ENCODE measurements around the gene SUGCT. TPM values are rescaled to one million over a fixed set of nuclear protein-coding genes. Genes with fewer than 3 reads are reported as not detected.

The SUGCT gene
- total and polyA plus RNA-seq, 10 donors: 1.4 to 13.6 (median 2.5) TPM

DNA sequence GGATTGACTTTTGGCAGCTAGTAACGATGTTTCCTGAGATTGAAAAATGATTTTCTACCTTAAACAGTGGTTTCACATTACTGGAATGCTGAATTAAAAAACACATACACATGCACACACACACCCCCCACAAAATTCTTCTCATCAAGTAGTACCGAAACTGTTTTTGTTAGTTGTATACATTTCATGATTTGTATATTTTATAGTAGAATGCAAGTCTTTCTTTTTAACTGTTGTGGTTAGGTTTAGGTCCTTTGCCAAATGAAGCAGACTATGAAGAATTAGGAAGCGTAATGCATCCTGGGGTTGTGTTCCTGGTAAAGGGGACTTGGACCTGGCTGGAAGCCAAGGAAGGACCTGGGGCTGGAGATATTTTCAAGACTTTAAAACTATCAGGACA is 505.8 kb downstream of the SUGCT start:
- DNase-seq: no peak
- TF ChIP-seq POLR2AphosphoS5 (IDR thresholded peaks at IDR 0.05) (no peak), POLR2A (IDR thresholded peaks at IDR 0.05) (no peak)
- TF ChIP-seq, protein P1, sequence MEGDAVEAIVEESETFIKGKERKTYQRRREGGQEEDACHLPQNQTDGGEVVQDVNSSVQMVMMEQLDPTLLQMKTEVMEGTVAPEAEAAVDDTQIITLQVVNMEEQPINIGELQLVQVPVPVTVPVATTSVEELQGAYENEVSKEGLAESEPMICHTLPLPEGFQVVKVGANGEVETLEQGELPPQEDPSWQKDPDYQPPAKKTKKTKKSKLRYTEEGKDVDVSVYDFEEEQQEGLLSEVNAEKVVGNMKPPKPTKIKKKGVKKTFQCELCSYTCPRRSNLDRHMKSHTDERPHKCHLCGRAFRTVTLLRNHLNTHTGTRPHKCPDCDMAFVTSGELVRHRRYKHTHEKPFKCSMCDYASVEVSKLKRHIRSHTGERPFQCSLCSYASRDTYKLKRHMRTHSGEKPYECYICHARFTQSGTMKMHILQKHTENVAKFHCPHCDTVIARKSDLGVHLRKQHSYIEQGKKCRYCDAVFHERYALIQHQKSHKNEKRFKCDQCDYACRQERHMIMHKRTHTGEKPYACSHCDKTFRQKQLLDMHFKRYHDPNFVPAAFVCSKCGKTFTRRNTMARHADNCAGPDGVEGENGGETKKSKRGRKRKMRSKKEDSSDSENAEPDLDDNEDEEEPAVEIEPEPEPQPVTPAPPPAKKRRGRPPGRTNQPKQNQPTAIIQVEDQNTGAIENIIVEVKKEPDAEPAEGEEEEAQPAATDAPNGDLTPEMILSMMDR (IDR thresholded peaks at IDR 0.05 in 8 of 11, conservative IDR thresholded peaks at IDR 0.05 in 3 of 11): no peak
- Histone ChIP-seq H3K27ac (no peak overlapping the region), H3K27me3 (replicated peaks in 1 of 7) (no peaks in the 10 kb centered on the region), H3K4me1 (no peaks in the 10 kb centered on the region), H3K36me3 (no peaks in the 10 kb centered on the region), H3K9me3 (no peaks in the 10 kb centered on the region), H3K4me3 (no peak overlapping the region)
- 47 to 64% (median 59%) methylated on average over 3 of the region's 3 CpGs for WGBS, 5 donors
- intact Hi-C loops (cut with DNase I; ENCODE audit: low total_unique reads): no loop called here

DNA sequence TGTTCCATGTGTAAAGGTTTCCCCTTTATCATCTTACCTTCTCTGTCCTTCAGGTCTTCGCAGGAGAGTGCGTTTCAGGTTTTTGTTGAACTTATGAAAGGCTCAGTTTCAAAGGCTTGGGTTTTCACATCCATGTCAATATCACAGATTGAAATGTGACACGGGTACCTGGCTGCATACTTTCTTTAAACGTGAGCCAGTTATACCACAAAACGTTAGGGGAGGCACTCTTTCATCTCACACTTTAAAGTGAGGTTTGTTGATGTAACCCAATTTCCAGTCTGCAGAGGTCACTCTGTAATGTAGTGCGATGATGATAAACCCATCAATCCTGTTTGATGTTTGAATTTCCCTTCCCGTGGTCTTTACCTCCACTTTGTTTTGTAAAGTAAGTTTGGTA is 506.9 kb downstream of the SUGCT start:
- Histone ChIP-seq H3K9me3 (no peaks in the 10 kb centered on the region), H3K4me1 (no peaks in the 10 kb centered on the region), H3K36me3 (no peaks in the 10 kb centered on the region), H3K4me3 (no peak overlapping the region), H3K27ac (no peak overlapping the region), H3K27me3 (replicated peaks in 1 of 7) (no peaks in the 10 kb centered on the region)
- no peak for DNase-seq
- 73 to 82% (median 76%) methylated on average over 7 of the region's 7 CpGs for WGBS, 5 donors
- intact Hi-C loops (cut with DNase I; ENCODE audit: low total_unique reads): no loop called here
- no peak for TF ChIP-seq POLR2A (IDR thresholded peaks at IDR 0.05)

DNA sequence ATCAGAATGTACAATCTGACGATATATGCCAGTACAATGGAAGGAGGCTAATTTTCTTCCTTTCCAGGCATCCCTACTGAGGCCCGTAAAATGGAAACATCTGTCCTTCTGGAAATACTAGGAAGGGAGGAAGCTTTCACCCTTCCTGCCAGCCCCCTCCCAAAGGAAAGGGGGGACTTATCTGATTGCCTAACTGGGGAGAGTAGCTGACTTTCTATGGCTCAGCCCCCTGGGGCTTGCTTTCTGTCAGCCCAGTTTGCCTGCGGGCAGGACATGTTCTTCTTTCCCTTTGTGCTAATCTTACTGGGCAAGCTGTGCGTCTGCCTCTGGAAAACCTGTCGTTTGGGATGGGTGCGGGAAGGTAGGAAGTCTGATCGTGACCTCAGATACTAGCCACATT is 508.9 kb downstream of the SUGCT start:
- Histone ChIP-seq H3K4me3 (no peak overlapping the region), H3K9me3 (no peaks in the 10 kb centered on the region), H3K36me3 (no peaks in the 10 kb centered on the region), H3K27ac (no peak overlapping the region), H3K27me3 (replicated peaks in 1 of 7) (no peaks in the 10 kb centered on the region), H3K4me1 (no peaks in the 10 kb centered on the region)
- no peak for DNase-seq
- intact Hi-C loops (cut with DNase I; ENCODE audit: low total_unique reads): no loop called here
- WGBS, 5 donors: 82 to 87% (median 85%) methylated on average over 7 of the region's 7 CpGs
- TF ChIP-seq POLR2AphosphoS5 (IDR thresholded peaks at IDR 0.05) (no peak), POLR2A (IDR thresholded peaks at IDR 0.05) (no peak)
- TF ChIP-seq, protein P1 (IDR thresholded peaks at IDR 0.05 in 8 of 11, conservative IDR thresholded peaks at IDR 0.05 in 3 of 11): no peak

DNA sequence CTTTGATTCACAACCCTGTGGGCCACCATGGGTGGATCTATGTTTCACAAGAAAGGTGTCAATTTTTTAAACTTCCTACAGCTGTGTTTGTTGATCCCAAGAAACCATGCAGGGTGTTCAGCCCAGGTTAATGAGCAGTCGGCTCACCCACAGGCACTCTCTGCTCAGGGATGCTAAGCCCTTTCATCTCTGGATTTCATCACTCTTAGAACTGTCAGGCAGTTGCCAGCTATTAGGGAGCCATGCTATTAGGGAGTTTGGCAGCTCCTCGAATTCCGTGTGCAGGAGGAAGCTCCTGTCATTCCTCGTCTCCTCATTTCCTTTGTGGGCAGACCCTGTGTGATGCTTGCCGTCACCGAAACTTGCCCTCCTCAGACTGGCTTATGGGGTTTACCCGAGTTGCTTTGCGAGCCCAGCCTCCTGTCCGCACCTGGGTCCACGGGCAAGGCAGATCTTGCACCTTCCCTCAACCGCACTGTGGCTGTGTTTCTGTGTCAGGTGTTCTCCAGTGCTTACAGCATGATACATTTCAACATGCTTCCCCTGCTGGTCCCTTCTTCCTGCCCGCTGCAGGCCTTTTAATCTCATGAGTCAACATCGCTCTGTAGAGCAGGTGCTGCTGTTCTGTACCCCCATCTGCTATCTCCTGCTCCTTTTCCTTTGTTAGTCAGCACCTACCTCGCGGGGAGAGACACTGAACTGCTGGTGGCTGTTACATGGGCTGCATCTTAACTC is 509.8 kb downstream of the SUGCT start:
- no peaks in the 10 kb centered on the region for H3K4me1 ChIP-seq
- DNase-seq: no peak
- H3K36me3 ChIP-seq: no peaks in the 10 kb centered on the region
- intact Hi-C loops (cut with DNase I; ENCODE audit: low total_unique reads): no loop called here
- TF ChIP-seq, protein P1 (IDR thresholded peaks at IDR 0.05 in 8 of 11, conservative IDR thresholded peaks at IDR 0.05 in 3 of 11): no peak
- no peak for TF ChIP-seq POLR2A (IDR thresholded peaks at IDR 0.05)
- TF ChIP-seq POLR2AphosphoS5 (IDR thresholded peaks at IDR 0.05): no peak
- no peak overlapping the region for H3K27ac ChIP-seq
- WGBS, 5 donors: 31 to 64% (median 35%) methylated on average over 15 of the region's 15 CpGs
- H3K27me3 ChIP-seq (replicated peaks in 1 of 7): no peaks in the 10 kb centered on the region
- no peak overlapping the region for H3K4me3 ChIP-seq
- H3K9me3 ChIP-seq: no peaks in the 10 kb centered on the region
